Stimulated activated CD4-positive, alpha-beta T cell treated with anti-CD3 and anti-CD28 coated beads, Interleukin-4, amount 100 ng/mL, for 4 hours (primary cell): ENCODE results near the gene PHAF1.

ENCODE experiments used
- DNase-seq, 2 experiments: peaks; one replicate each; pipeline ENCODE4 v3.0.0-alpha.2; 2020

PHAF1 gene

GRCh38 chr16:67109407-67110135 is at the start of gene PHAF1:
TSS of gene PHAF1 (plus strand) at chr16:67109941. CDS start at chr16:67110176, 235 bp downstream.
- DNase-seq = peak; percentile 93 to 98

- DNase-seq = no peak
Measured at GRCh38 chr16:67063008-67063407, 46.7 kb upstream of the PHAF1 start.

GRCh38 chr16:67068212-67068753 is 41.5 kb upstream of the PHAF1 start:
- DNase-seq = no peak

- DNase-seq = no peak
Measured at GRCh38 chr16:67071476-67072048, 38.2 kb upstream of the PHAF1 start.

- no peak for DNase-seq
Measured at GRCh38 chr16:67075331-67075730, 34.4 kb upstream of the PHAF1 start.

- DNase-seq = no peak
Measured at GRCh38 chr16:67077871-67078270, 31.9 kb upstream of the PHAF1 start.

- no peak for DNase-seq
Measured at GRCh38 chr16:67082100-67082499, 27.6 kb upstream of the PHAF1 start.

GRCh38 chr16:67082891-67083290 is 26.9 kb upstream of the PHAF1 start:
- no peak for DNase-seq

- DNase-seq = no peak
Measured at GRCh38 chr16:67084345-67085028, 25.3 kb upstream of the PHAF1 start.

- DNase-seq = no peak
Measured at GRCh38 chr16:67086822-67087221, 22.9 kb upstream of the PHAF1 start.

GRCh38 chr16:67087291-67087690 is 22.4 kb upstream of the PHAF1 start:
- DNase-seq = no peak

- DNase-seq = no peak
Measured at GRCh38 chr16:67087803-67088202, 21.9 kb upstream of the PHAF1 start.

- DNase-seq = no peak
Measured at GRCh38 chr16:67088551-67088950, 21.2 kb upstream of the PHAF1 start.

GRCh38 chr16:67089101-67089500 is 20.6 kb upstream of the PHAF1 start:
- no peak for DNase-seq

- DNase-seq = no peak
Measured at GRCh38 chr16:67091906-67092566, 17.7 kb upstream of the PHAF1 start.

GRCh38 chr16:67093098-67093726 is 16.5 kb upstream of the PHAF1 start:
- no peak for DNase-seq

- no peak for DNase-seq
Measured at GRCh38 chr16:67098599-67098998, 11.1 kb upstream of the PHAF1 start.

GRCh38 chr16:67100569-67101310 is 9.0 kb upstream of the PHAF1 start:
- DNase-seq = no peak

- no peak for DNase-seq
Measured at GRCh38 chr16:67101311-67102082, 8.2 kb upstream of the PHAF1 start.

- DNase-seq = no peak
Measured at GRCh38 chr16:67104061-67104460, 5.7 kb upstream of the PHAF1 start.

GRCh38 chr16:67104845-67105244 is 4.9 kb upstream of the PHAF1 start:
- no peak for DNase-seq
